Neural cell (in vitro differentiated cells): Measurements from ENCODE around the gene KPRP. TPM values are rescaled to one million over a fixed set of nuclear protein-coding genes. Genes with fewer than 3 reads are reported as not detected.

Experiments used
- H2AFZ ChIP-seq: fragments of 200-600, 300-800 bp; sonication (generic), shearing (Covaris generic); 2 replicates; pipeline ENCODE4 v1.6.0; 2014; ENCODE audit warnings: low read depth, mild to moderate bottlenecking, antibody characterized with exemption, low read length, moderate library complexity
- H3F3A ChIP-seq: fragments of 200-600 bp; shearing (Covaris generic); 2 replicates; pipeline ENCODE4 v1.6.1; 2016; ENCODE audit warnings: mild to moderate bottlenecking, moderate library complexity, mixed read lengths, antibody characterized with exemption, low read length; ENCODE audit not compliant: insufficient read depth, poor library complexity, severe bottlenecking
- H3K27ac ChIP-seq: fragments of 200-600, 300-800 bp; sonication (generic), shearing (Covaris generic); 2 replicates; pipeline ENCODE4 v1.5.1; 2014; ENCODE audit warnings: mild to moderate bottlenecking, low read length, moderate library complexity
- H3K27me3 ChIP-seq: fragments of 300-800, 200-600 bp; sonication (generic), shearing (Covaris generic); 2 replicates; pipeline ENCODE4 v1.6.0; 2014; ENCODE audit warnings: mild to moderate bottlenecking, low read depth, low read length, moderate library complexity; ENCODE audit not compliant: insufficient read depth
- H3K36me3 ChIP-seq: fragments of 300-800, 200-600 bp; sonication (generic), shearing (Covaris generic); 2 replicates; pipeline ENCODE4 v1.5.1; 2014; ENCODE audit warnings: mild to moderate bottlenecking, antibody characterized with exemption, low read length, moderate library complexity; ENCODE audit not compliant: insufficient read depth
- H3K4me2 ChIP-seq: fragments of 300-800, 200-600 bp; sonication (generic), shearing (Covaris generic); 2 replicates; pipeline ENCODE4 v1.6.0; 2014; ENCODE audit warnings: mild to moderate bottlenecking, low read length
- H3K4me3 ChIP-seq: fragments of 300-800, 200-600 bp; sonication (generic), shearing (Covaris generic); 2 replicates; pipeline ENCODE4 v1.5.1; 2014; ENCODE audit warnings: mild to moderate bottlenecking, low read length, moderate library complexity
- H3K79me2 ChIP-seq: fragments of 200-600 bp; shearing (Covaris generic); replicated peaks from 2 replicates; pipeline ENCODE4 v1.6.0; 2014; ENCODE audit warnings: mild to moderate bottlenecking, low read length, moderate library complexity; ENCODE audit not compliant: insufficient read depth
- H3K9ac ChIP-seq: fragments of 300-800, 200-600 bp; sonication (generic), shearing (Covaris generic); 2 replicates; pipeline ENCODE4 v1.6.1; 2016; ENCODE audit warnings: mild to moderate bottlenecking, low read length, mixed read lengths
- H3K9me2 ChIP-seq: fragments of 200-600 bp; shearing (Covaris generic); 2 replicates; pipeline ENCODE4 v1.6.1; 2016; ENCODE audit warnings: mild to moderate bottlenecking, low read length, mixed read lengths; ENCODE audit not compliant: insufficient read depth
- H3K9me3 ChIP-seq: fragments of 200-600, 300-800 bp; sonication (generic), shearing (Covaris generic); 2 replicates; pipeline ENCODE4 v1.6.1; 2016; ENCODE audit warnings: mild to moderate bottlenecking, mixed run types, low read length, moderate library complexity, mixed read lengths
- H4K20me1 ChIP-seq: fragments of 200-600 bp; shearing (Covaris generic); 2 replicates; pipeline ENCODE4 v1.6.1; 2016; ENCODE audit warnings: mild to moderate bottlenecking, mixed run types; ENCODE audit not compliant: insufficient read depth
- CTCF ChIP-seq: fragments of 450-650 bp; IDR thresholded peaks from 2 replicates; pipeline ENCODE4 v1.5.1; 2014; ENCODE audit warnings: antibody characterized with exemption, mild to moderate bottlenecking, moderate library complexity; ENCODE audit not compliant: poor library complexity, severe bottlenecking
- EP300 ChIP-seq: fragments of 450-650 bp; conservative IDR thresholded peaks from 2 replicates; pipeline ENCODE4 v1.6.1; 2014; ENCODE audit warnings: antibody characterized with exemption, mild to moderate bottlenecking, moderate library complexity; ENCODE audit not compliant: poor library complexity, severe bottlenecking
- EZH2 ChIP-seq: fragments of 200-600, 300-800 bp; shearing (Covaris generic), sonication (generic); IDR thresholded peaks from 2 replicates; pipeline ENCODE4 v1.6.1; 2014; ENCODE audit warnings: antibody characterized with exemption, low read length, borderline replicate concordance, mild to moderate bottlenecking; ENCODE audit not compliant: insufficient read depth, poor library complexity, severe bottlenecking
- MXI1 ChIP-seq: fragments of 450-650 bp; conservative IDR thresholded peaks from 2 replicates; pipeline ENCODE4 v1.6.1; 2014; ENCODE audit warnings: antibody characterized with exemption, mild to moderate bottlenecking; ENCODE audit not compliant: poor library complexity, severe bottlenecking
- POLR2AphosphoS5 ChIP-seq: IDR thresholded peaks from 2 replicates; pipeline ENCODE4 v1.6.1; 2012
- RAD21 ChIP-seq: fragments of 450-650 bp; conservative IDR thresholded peaks from 2 replicates; pipeline ENCODE4 v1.6.1; 2014; ENCODE audit warnings: antibody characterized with exemption, mild to moderate bottlenecking, moderate library complexity
- REST ChIP-seq: IDR thresholded peaks from 2 replicates; pipeline ENCODE4 v1.6.1; 2012; ENCODE audit warnings: borderline replicate concordance
- SMC3 ChIP-seq: fragments of 450-650 bp; conservative IDR thresholded peaks from 2 replicates; pipeline ENCODE4 v1.6.1; 2014; ENCODE audit warnings: antibody characterized with exemption, mild to moderate bottlenecking, moderate library complexity; ENCODE audit not compliant: poor library complexity
- TAF1 ChIP-seq: IDR thresholded peaks from 2 replicates; pipeline ENCODE4 v1.6.1; 2012; ENCODE audit warnings: low read depth
- polyA plus RNA-seq: library from polyadenylated mRNA; depleted of rRNA; stranded (reverse); fragments of >200 nt; gene quantifications from 2 replicates; pipeline ENCODE4 v1.2.3, GENCODE V29; 2014

The KPRP gene
- polyA plus RNA-seq, 1 donor from 2014 or later = not detected

GRCh38 chr1:152776361-152776760, 18.5 kb downstream of the KPRP start:
- Histone ChIP-seq H4K20me1 (no peaks in the 10 kb centered on the region), H3K27me3 (no peaks in the 10 kb centered on the region), H3K4me3 (no peak overlapping the region), H2AFZ (no peak overlapping the region), H3K27ac (no peak overlapping the region), H3F3A (no peaks in the 10 kb centered on the region), H3K9ac (no peak overlapping the region), H3K9me2 (no peaks in the 10 kb centered on the region), H3K9me3 (no peaks in the 10 kb centered on the region), H3K36me3 (no peaks in the 10 kb centered on the region), H3K4me2 (no peak overlapping the region), H3K79me2 (no peaks in the 10 kb centered on the region)
- TF ChIP-seq REST = no peak
- no peak for TF ChIP-seq POLR2AphosphoS5
- no peak for TF ChIP-seq TAF1
- TF ChIP-seq EP300 = no peak
- TF ChIP-seq EZH2 = no peak
- TF ChIP-seq MXI1 = no peak
- no peak for TF ChIP-seq RAD21
- TF ChIP-seq SMC3 = no peak
- TF ChIP-seq CTCF = no peak

- no peaks in the 10 kb centered on the region for H4K20me1 ChIP-seq
- H2AFZ ChIP-seq = no peak overlapping the region
- no peaks in the 10 kb centered on the region for H3K36me3 ChIP-seq
- H3K9me3 ChIP-seq = no peaks in the 10 kb centered on the region
- H3K9ac ChIP-seq = no peak overlapping the region
- no peaks in the 10 kb centered on the region for H3K79me2 ChIP-seq
- H3F3A ChIP-seq = no peaks in the 10 kb centered on the region
- no peak overlapping the region for H3K4me3 ChIP-seq
- H3K27ac ChIP-seq = no peak overlapping the region
- H3K9me2 ChIP-seq = no peaks in the 10 kb centered on the region
- no peak for TF ChIP-seq REST
- TF ChIP-seq EZH2 = no peak
- TF ChIP-seq SMC3 = no peak
- TF ChIP-seq RAD21 = no peak
- no peak for TF ChIP-seq POLR2AphosphoS5
- no peak for TF ChIP-seq EP300
- no peak for TF ChIP-seq CTCF
- TF ChIP-seq TAF1 = no peak
- no peak for TF ChIP-seq MXI1
- H3K4me2 ChIP-seq = no peak overlapping the region
- no peaks in the 10 kb centered on the region for H3K27me3 ChIP-seq
These were observed 19.8 kb downstream of the KPRP start for GRCh38 chr1:152777510-152778137.
